Adipocyte (in vitro differentiated cells): ENCODE data around the gene EML1.

ENCODE experiments used
- DNase-seq: peaks from one replicate; pipeline ENCODE4 v3.0.0-alpha.2; 2015; ENCODE audit warnings: low read depth
- H3K27me3 ChIP-seq: replicated peaks from 2 replicates; pipeline ENCODE4 v1.7.0; 2013; ENCODE audit warnings: mild to moderate bottlenecking, low read length, moderate library complexity; ENCODE audit not compliant: control insufficient read depth, insufficient read depth
- H3K36me3 ChIP-seq: 2 replicates; pipeline ENCODE4 v1.7.0; 2013; ENCODE audit warnings: low read length, mild to moderate bottlenecking, moderate library complexity; ENCODE audit not compliant: control insufficient read depth, insufficient read depth, severe bottlenecking
- H3K4me1 ChIP-seq: 2 replicates; pipeline ENCODE4 v1.7.0; 2013; ENCODE audit warnings: mild to moderate bottlenecking, low read length, moderate library complexity; ENCODE audit not compliant: control insufficient read depth, insufficient read depth
- H3K4me3 ChIP-seq: 2 replicates; pipeline ENCODE4 v1.7.0; 2013; ENCODE audit warnings: mild to moderate bottlenecking, low read length, moderate library complexity
- H3K9ac ChIP-seq: 2 replicates; pipeline ENCODE4 v1.7.0; 2013; ENCODE audit warnings: mild to moderate bottlenecking, low read length, moderate library complexity
- H3K9me3 ChIP-seq: 2 replicates; pipeline ENCODE4 v1.7.0; 2013; ENCODE audit warnings: mild to moderate bottlenecking, low read length, moderate library complexity; ENCODE audit not compliant: control insufficient read depth

The EML1 gene

DNA sequence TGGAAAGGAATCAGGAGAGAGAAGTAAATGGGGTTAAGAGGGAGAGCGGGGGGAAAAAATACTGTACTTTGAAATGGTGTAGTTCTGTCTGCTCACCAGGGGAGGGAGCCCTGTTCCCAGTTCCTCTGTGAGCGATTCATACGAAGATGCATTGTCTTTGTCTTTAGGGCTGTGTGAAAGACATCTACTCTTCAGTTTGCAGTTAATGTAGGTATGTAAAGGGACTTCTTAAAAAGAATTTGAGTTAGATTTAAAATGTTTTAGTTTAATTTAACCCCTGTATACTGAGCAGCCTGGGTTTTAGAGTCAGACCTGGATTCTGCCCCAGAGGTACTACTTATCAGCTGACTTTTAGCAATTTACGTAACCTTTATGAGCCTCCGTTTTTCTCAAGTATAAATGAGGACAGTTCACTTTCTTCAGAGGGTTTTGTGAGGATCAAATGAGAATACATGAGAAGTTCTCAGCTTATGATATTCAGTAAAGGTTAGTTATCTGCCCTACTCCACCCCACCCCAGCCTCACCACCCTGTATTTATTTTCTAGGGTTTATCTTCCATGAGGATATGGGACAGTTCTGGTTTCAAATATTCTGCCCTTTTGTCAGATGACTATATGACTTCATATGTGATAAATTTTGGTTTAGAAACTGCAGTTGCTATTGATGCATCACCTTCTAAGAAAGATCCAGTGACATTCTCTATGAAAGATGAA lies 189.5 kb downstream of the EML1 start:
- no peak overlapping the region for H3K4me3 ChIP-seq
- DNase-seq: peak; percentile 85

DNA sequence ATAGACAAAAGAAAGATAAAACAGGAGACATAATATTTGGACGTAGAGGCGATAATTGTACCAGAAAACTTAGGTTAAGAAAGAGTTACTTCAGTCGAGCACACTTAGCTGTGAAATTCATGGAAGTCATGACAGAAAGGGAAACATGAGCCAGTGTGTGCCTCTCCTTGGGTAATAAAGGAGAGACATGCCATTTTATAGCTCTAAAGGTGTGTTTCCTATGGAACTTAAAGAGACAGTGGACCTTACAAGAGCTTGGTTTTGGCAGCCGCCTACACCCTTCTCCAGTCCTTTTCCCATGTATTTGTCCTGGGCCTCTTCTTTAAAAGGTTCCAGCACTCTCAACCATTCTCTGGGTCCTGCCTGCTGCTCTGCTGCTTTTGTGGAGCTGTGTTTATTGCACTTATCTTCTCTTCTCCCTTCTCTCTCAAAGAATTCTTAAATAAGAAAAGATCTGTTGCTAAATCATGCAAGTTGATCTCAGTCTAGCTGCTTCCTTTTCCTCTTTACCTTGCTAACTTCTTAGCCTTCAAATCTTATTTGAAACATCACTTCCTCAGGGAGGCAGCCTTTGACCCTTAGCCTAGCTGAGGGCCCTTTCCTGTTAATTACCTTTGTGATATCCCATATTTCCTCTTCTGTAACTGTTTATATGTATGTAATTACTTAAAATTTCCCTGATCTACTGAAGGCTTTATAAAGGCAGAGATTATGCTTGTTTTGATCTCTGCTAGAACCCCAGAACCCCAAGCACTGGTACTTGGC lies 190.2 kb downstream of the EML1 start:
- peaks cover 23% of the 10 kb centered on the region for H3K4me1 ChIP-seq
- H3K27me3 ChIP-seq: no peaks in the 10 kb centered on the region
- no peaks in the 10 kb centered on the region for H3K9me3 ChIP-seq
- no peak overlapping the region for H3K4me3 ChIP-seq
- DNase-seq: no peak
- H3K9ac ChIP-seq: peak overlapping the region; percentile 18
- H3K36me3 ChIP-seq: no peaks in the 10 kb centered on the region

More for the DNA sequence above, 189.5 kb downstream of the EML1 start:
- Histone ChIP-seq H3K27me3 (no peaks in the 10 kb centered on the region), H3K36me3 (no peaks in the 10 kb centered on the region), H3K9me3 (no peaks in the 10 kb centered on the region), H3K9ac (peak overlapping the region; percentile 32), H3K4me1 (peaks cover 23% of the 10 kb centered on the region)

DNA sequence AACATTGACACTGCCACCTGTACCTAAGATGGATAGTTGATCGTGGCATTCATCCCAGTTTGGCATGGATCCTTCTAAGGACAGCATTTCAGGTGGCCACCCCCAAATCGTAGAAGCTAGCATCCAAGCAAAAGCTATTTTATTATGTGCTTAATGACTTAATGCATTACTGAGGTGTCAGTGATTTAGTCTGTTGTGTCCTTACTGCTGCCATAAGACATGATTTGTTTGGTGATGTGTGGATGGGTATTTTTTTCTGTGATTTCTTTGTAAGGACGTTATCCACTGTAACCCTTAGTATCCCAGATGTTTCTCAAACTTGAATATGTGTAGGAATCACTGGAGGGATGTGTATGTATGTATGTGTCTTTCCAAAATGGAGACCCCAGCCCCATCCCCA lies 190.8 kb downstream of the EML1 start:
- DNase-seq: no peak
- H3K4me1 ChIP-seq: peaks cover 23% of the 10 kb centered on the region
- H3K4me3 ChIP-seq: no peak overlapping the region
- no peaks in the 10 kb centered on the region for H3K9me3 ChIP-seq
- no peaks in the 10 kb centered on the region for H3K36me3 ChIP-seq
- no peaks in the 10 kb centered on the region for H3K27me3 ChIP-seq
- H3K9ac ChIP-seq: no peak overlapping the region

DNA sequence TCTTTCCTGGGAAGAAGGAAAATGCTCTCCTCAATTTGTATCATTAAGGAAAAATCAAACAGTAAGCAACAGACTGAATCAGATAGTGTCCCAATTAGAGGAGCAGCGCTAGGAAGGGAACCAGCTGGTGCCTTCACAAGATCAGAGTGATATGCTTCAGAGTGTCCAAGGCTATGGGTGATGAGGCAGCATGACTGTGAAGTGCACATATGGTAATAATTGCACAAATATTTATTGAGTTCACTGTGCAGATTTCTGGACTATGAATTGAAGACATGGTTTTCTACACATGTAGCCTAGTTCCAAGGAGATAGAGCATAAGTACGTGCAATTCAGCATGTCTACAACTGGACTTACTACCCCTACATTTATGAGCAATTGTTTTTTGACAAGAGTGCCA lies 193.2 kb downstream of the EML1 start:
- peak; percentile 45 for DNase-seq
- Histone ChIP-seq H3K27me3 (no peaks in the 10 kb centered on the region), H3K9ac (no peak overlapping the region), H3K36me3 (no peaks in the 10 kb centered on the region), H3K9me3 (no peaks in the 10 kb centered on the region), H3K4me3 (no peak overlapping the region), H3K4me1 (peaks cover 41% of the 10 kb centered on the region)

DNA sequence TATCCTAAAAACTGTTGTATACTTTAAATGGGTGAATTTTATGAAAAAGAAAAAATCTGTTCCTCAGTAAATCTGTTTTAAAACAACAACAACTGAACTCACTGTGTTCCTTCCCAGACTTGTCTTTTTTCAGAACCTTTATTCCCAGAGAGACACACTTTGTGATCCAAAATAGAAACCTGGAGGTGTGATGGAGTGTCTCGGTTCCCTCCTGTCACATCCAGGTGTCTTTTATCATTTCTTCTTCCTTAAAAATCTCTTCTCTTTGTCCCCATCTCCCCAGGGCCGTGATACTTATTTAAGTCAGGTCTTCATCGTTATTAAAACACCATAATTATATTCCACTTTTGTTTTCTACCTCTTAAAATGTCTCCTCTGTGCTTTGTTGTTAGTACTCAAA lies 195.8 kb downstream of the EML1 start:
- Histone ChIP-seq H3K4me1 (peaks cover 32% of the 10 kb centered on the region), H3K9me3 (no peaks in the 10 kb centered on the region), H3K27me3 (no peaks in the 10 kb centered on the region), H3K4me3 (no peak overlapping the region), H3K9ac (no peak overlapping the region), H3K36me3 (no peaks in the 10 kb centered on the region)
- DNase-seq: no peak

DNA sequence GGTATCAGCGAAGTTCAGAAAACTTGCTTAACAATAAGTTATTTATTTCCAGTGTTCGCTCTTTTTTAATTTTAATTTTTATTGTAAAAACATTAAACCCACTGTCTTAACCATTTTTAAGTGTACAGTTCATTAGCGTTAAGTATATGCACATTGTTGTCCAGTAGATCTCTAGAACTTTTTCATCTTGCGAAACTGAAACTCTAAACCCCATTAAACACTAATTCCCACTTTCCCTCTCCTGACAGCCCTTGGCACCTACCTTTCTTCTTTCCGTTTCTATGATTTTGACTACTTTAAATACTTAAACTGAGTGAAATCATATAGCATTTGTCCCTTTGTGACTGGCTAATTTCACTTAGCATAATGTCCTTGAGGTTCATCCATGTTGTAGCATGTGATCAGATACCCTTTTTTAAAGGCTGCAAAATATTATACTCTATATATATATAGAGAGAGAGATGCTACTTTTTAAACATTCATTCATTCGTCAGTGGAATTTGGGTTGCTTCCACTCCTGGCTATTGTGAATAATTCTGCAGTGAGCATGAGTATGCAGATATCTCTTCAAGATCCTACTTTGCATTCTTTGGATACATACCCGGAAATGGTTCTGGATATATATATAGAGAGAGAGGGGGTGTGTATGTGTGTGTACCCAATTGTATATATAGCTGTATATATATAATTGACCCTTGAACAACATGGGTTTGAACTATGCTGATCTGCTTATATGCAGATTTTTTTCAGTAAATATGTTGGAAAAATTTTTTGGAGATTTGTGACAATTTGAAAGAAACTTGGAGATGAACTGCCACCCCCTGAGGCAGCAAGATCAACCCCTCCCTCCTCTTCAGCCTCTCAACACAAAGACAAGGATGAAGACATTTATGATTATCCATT lies 197.3 kb downstream of the EML1 start:
- Histone ChIP-seq H3K9me3 (no peaks in the 10 kb centered on the region), H3K36me3 (no peaks in the 10 kb centered on the region), H3K9ac (no peak overlapping the region), H3K4me3 (no peak overlapping the region), H3K27me3 (no peaks in the 10 kb centered on the region), H3K4me1 (peaks cover 32% of the 10 kb centered on the region)
- DNase-seq: no peak

DNA sequence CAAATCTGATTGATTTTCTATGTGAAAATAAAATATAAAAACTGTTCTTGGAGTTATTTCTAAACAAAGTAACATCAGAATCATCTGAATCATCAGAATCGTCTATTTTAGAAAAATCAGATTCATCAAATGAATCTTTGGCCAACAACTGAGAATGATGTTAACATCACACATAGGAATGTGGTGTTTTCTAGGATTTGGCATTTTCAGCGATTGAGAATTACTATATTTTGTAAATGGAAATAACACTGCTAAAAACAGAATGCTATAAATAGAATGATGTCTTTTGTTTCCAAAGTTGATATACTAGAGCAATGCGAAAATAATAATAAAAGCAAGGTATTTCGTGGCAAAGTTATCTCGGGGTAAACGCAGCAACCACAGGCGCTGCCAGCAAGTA lies 198.1 kb downstream of the EML1 start:
- Histone ChIP-seq H3K9me3 (no peaks in the 10 kb centered on the region), H3K36me3 (no peaks in the 10 kb centered on the region)
- DNase-seq: no peak

More for the DNA sequence above, 198.1 kb downstream of the EML1 start:
- peak overlapping the region; percentile 42 for H3K4me3 ChIP-seq
- no peaks in the 10 kb centered on the region for H3K27me3 ChIP-seq
- H3K4me1 ChIP-seq: peaks cover 30% of the 10 kb centered on the region
- no peak overlapping the region for H3K9ac ChIP-seq
